Stimulated activated CD8-positive, alpha-beta memory T cell treated with anti-CD3 and anti-CD28 coated beads, Interleukin-7, amount 100 ng/mL, for 4 hours (primary cell): ENCODE measurements around the gene GTF2E1.

ENCODE experiments used
- DNase-seq, 2 donors: peaks; one replicate each; pipeline ENCODE4 v3.0.0-alpha.2; 2020; ENCODE audit warnings: low read depth in 2 of 2

GTF2E1 gene

GRCh38 chr3:120798346-120798745 is 55.8 kb downstream of the GTF2E1 start:
- DNase-seq, result no peak

DNA sequence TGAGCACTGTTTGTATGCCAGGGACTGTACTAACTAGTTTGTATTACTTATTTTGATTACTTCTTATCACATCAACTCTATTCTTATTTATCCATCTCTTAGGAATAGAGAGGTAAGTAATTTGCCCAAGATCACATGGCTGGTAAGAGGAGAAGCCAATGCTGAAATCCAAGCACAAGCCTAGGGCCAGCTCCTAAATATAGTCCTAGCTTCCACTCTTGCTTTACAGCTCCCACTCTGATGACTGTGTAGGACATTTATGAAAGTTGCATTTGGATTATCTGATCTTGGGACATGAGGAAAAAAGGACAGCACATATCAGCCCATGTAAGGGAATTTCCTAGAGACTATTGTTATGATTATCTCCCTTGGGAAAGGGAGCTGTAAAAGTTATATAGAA is 58.1 kb downstream of the GTF2E1 start:
- DNase-seq, result no peak

DNA sequence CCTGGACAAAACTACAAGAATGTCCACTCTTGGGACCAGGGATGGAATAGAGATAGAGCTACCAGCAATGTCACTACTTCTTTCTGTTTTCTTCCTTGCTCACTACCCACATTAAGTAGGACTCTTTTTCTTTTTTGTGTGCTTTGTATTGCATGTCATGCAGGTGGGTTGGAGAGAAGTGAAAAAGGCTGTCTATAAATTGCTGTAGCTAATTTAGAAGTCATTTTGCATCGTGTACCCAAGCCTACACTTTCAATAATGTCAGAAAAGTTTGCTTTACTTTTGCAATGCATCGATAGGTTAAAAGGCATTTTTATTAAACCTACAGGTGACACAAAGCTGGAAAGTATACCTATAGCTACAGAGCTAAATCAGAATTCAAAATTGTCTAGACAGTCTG is 58.9 kb downstream of the GTF2E1 start:
- no peak for DNase-seq

- no peak for DNase-seq
Measured at GRCh38 chr3:120802916-120803315, 60.4 kb downstream of the GTF2E1 start.

DNA sequence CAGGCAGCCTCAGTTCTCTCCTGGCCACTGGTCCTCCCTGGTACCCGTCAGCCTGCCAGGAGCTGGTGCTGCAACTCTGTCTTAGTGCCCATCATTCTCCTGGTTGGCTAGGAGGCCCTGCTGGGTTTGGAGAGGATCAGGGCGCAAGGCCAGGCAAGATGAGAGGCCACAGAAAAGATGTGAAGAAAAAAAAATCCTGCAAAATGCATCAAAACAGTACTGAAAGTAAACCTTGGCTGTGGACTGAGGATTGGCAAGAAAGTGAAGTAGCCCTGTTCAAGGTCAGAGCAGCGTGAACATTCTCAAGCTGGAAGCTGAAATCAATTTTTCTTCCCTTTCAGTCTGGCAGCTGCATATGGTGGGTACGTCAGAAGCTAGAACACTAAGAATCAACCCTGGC is 74.2 kb downstream of the GTF2E1 start:
- DNase-seq, result no peak

DNA sequence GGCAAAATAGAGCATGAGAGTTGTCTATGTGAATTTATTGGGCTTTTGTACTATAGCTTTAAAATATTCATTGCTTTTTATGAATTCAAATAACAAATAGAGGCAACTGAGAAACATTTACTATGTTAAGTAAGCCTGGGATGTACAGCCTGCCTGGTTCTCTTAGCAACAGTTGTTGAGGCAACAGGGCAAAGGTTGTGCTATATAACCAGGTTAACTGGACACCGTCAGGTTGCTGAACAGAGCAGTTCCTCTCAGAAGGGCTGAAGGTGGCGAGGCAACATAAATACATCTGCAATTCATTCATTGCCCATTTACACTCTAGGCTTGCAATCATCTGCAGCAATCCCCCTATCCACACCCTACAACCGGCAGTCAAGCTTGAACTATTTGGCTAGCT is 78.2 kb downstream of the GTF2E1 start:
- no peak for DNase-seq

DNA sequence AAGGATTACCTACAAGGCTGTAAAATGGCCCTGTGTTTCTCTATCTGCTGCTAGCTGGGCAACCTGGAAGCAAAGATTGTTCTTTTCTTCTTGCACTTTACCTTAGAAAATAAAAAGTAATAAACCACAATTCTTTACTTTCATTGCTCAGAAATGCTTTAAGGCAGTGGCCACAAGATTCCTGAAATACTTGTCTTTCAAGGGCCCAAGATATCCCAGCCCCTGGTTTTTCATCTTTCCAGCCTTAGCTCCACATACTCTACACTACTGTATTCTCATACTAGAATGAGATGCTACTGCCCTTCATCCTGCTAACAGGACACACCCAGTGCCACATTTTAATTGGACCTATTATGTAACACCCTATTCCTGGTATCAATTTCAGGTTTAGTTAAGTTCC is 78.9 kb downstream of the GTF2E1 start:
- no peak for DNase-seq

- DNase-seq, result no peak
Measured at GRCh38 chr3:120823156-120823555, 80.6 kb downstream of the GTF2E1 start.

DNA sequence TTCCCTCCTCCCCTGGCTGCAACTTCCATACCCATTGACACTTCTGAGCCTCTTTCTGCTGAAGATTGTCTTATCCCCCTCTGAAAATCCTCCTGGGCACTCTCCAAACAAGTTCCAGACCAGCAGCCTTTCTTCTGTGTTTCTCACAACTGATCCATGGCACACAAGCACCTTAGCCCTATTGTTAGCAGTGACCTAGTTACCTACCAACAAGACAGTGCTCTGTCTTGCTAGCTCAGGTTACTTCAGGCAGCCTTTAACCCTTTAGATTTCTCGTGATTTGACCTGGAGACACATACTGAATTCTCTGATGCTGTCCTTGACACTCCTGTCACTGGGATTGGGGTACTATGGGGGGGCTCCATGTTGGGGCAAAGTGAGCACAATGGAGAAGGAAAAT is 82.1 kb downstream of the GTF2E1 start:
- DNase-seq, result no peak

- no peak for DNase-seq
Measured at GRCh38 chr3:120828796-120829195, 86.3 kb downstream of the GTF2E1 start.

- DNase-seq, result no peak
Measured at GRCh38 chr3:120831066-120831465, 88.5 kb downstream of the GTF2E1 start.
